Umbilical cord (tissue), 2 donors: ENCODE results near the gene TXNDC16. TPM values are rescaled to one million over a fixed set of nuclear protein-coding genes. Genes with fewer than 3 reads are reported as not detected.

Source experiments
- DNase-seq: peaks from one replicate; pipeline ENCODE4 v3.0.0-alpha.2; 2015; ENCODE audit warnings: low spot score
- total RNA-seq: library from RNA; depleted of rRNA; stranded (reverse); fragments of >200 nt; gene quantifications from one replicate; pipeline ENCODE4 v1.2.3, GENCODE V29; 2014; ENCODE audit warnings: low replicate concordance; ENCODE audit not compliant: insufficient read depth

TXNDC16 gene
- total RNA-seq, 1 donor from 2014 or later = 13.7 TPM

DNA sequence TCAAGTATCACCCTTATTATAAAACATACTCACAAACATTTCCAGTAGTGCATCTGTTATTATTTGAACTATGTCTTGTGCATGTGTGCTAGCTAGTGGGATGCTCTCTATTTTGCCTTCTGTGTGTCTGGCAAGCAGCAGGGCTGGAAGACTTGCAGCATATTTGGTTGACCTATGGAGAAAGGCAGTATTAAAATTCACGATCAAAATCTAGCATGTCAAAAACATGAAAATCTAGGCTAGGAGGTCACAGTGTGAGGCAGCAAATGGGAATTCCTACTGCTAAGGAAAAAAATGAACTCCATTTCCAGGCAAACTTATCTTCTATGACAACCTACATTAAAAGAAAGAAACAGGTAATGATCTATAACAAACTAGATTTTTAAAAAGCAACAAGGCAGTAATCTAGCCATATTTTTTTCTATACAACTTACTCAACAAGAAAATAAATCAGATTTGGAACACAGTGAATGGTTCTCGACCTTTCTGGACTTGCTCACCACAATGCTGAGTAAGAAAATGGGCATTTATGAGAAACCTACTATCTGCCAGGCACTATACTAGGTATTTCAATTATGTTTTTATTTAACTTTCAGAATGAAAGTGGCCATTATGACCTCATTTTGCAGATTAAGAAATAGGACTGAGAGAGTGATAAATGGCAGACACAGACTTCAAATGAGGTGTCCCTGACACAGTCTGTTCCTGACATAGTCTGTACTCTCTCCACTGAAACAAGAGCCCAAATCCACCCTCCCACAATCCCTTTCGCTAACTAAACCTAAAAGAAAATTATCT is 96.8 kb downstream of the TXNDC16 start:
- no peak for DNase-seq

DNA sequence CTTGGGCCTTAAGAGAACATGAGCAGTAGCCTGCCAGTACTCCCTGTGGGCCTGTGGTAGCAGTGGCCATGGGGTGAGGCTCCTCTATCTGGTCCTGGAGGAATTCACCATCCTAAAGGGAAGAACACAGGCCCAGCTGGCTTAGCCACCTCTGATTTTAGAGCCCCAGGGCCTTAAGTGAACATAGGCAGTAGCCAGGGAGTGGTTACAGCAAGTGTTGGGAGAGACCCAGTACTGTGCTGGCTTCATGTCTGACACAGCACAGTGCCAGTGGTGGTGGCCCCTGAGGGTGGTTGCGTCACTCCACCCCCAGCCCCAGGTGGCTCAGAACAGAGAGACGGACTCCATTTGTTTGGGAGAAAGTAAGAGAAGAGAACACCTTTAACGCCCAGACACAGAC is 105.1 kb downstream of the TXNDC16 start:
- DNase-seq = no peak

DNA sequence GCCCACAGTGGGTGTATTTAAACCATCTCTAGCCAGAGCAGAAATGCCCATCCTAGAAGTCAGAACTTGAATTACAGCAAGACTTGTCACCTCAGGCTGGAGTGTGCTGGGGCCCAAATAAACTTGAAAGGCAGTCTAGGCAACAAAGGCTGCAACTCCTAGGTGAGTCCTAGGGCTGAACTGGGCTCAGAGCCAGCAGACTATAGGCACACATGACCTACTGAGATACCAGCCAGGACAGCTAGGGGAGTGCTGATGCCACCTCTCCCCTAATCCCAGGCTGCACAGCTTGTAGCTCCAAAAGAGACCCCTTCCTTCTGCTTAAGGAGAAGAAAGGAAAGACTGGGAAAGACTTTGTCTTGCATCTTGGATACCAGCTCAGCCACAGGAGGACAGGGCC is 106.0 kb downstream of the TXNDC16 start:
- no peak for DNase-seq

DNA sequence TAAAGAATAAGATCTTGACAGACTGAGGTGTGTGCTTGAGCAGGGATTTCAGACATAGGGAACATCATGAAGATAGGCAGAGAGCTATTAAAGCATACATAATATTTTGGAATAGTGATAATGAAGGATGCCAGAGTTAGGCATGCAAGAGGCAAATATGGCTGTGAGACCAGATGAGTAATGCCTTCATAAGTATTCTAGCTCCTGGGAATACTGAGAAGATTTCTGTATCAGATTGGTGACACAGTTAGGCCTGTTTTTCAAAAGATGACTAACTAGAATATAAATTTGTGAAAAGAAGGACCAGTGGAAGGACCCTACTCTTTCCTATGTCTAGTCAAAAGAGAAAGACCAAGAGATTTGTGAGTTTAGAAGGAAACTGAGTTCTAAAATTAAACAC is 108.8 kb downstream of the TXNDC16 start:
- no peak for DNase-seq

DNA sequence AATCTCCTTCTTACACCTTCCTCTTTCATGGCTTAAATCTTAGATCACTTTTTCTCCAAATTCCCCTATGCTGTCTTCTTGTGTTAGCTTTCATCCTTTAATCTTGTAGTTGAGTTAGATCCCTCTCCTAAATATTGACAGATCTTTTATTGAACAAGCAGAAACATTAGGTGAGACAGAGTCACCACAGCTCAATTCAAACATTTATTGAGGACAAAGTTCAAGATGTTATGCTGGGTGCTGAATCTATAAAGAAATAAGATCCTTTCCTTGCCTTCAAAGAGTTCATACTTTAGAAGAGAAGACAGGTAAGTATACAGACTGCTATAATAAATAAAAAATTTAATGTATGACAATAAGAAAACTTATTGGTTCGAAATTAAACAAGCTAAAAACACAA is 109.7 kb downstream of the TXNDC16 start:
- no peak for DNase-seq

DNA sequence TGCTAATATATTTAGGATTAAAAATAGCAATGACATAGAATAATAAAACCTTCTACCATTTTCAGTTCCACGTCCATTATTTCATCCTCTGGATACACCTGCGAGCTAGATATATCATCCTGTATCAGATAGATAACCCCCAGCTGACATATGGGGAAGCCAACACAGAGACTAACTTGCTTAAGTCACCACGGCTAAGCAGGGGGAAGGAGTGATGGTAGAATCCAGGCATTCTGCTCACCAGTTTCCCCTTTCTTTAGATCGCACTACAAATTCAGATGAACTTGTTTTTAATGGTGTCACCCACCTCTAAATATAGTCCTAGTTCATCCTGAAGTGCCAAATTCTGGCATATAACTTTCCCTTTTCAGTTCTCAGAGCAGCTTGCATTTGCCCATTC is 110.1 kb downstream of the TXNDC16 start:
- no peak for DNase-seq

DNA sequence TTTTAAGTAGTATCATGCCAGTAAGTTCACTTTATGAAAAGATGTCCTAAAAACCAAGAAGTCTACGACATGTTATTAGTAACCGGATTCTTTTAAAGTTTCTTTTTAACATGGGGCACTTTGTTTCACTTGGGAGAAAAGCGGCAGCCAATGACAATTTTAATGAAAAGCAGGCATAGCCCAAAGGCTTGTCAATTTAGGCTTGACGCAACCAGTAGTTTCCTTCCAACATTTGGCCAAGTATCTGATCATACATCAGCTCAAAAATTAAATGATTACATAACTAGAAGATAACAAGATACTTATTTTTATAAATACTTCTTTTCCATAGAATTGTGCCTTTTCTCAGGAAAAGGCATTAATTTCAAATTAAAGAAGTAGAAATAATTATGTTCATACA is 112.8 kb downstream of the TXNDC16 start:
- no peak for DNase-seq

DNA sequence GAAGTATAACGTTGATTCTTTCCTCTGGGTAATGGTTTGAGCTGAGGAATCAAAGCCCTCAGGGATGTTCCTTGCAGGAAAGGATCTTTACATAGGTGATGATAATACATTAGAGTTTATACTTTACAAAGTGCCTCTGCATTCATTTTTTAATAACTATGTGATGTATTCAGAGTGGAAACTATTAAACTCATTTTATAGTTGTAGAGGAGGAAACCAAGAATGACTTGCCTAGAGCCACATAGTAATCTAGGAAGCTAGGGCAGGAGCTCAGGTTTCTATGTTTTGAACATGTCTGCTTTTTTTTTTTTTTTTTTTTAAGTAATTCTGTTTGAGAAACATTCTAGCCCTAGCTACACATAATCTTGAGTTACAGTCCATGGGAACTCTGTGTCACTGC is 117.3 kb downstream of the TXNDC16 start:
- DNase-seq = no peak

DNA sequence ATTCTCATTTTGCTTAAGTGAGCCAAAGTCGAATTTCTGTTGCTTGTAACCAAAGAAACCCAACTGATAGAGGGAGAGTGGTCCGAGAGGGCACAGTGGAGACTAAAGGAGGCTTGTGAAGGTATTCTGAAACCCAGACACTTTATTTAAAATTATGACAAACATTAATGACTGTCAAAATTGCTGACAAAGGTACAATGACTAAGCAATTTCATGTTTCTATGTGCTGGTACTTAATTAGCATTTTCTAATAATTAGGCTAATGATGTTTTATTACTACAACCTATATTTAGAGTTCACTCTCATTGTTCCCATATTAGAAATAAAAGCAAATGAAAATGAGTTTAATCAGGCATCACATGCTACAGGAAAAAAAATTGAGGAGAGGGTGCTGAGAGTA is 121.8 kb downstream of the TXNDC16 start:
- DNase-seq = no peak

DNA sequence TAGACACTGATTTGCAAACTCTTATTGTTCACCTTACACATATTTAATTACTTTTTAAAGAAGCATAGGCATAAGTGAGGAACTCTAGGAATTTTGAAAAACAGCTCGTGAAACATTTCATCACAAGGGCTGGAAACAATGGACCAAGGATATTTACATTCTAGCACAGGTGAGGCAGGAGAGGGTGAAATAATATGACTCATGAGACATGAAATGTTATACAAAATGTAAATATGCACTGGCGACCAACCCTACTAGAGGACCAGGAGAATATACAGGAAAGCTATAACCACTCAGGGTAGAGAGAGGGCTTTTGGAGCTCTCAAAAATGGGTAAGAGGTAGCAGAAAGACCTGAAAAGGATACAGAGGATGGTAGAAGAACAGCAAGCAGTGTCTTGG is 122.9 kb downstream of the TXNDC16 start:
- DNase-seq = no peak

DNA sequence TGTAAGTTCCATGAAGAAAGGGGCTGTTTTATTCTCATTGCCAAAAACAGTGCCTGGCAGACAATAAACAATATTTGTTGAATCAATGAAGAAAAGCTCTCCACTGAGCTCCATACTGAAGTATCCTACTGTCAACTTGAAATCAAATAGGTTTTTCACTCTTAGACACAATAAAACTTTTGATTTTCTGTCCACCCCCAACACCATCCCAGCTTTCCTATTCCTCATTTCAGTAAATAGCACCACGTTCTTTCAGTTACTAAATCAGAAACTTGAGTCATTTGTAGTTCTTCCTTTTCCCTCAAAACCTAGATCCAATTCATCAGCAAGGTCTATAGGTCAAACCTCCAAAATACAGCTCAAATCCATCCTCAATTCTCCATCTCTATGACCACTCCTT is 124.8 kb downstream of the TXNDC16 start:
- DNase-seq = no peak

DNA sequence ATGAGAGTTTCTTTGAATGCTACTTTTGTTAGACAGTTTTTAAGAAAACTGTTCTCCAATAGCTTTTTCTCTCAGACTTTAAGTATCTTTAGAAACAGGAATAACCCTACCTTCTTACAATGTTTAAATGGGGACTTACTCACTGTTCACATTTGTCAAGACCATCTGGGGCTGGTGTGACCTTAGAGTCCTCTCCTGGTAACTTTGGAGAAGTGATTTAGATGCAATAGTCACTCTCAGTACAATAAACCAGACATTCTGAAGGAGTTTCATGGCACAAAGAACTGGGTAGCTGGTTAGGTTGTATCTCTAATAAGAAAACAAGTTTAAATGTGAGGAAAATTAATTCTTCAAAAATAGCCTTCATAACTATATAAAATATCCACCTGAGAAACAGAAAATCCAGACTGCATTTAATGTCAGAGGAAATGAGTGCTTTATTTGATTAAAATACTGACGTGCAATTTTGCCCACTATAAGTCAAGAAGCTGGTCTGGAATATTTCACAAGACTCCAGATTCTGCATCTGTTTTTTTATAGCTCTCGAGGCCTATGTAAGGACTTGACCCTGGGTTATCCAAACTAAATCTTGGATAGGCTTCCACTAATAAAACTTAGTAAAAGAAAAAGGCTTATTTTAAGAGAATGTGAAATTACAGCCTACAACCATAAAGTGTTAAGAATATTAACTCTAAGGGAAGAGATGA is 129.5 kb downstream of the TXNDC16 start:
- peak; percentile 70 for DNase-seq

DNA sequence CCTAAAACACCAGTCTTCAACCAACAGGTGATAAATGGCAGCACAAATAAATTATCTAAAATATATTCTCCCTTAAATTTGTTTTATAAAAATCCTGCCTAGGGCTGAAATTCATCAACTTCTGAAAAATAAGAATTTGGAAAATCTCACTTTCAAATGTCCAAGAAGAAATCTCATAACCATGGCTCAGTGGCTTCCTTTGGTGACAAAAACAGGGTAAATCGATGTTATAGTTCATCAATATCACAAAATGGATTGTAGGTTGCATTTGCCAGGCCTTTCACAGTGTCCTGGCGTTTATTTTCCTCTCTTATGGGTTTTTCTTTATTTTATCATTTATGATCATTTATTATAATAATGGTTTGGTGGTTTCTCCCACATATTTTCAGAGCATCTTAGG is 135.2 kb downstream of the TXNDC16 start:
- no peak for DNase-seq

DNA sequence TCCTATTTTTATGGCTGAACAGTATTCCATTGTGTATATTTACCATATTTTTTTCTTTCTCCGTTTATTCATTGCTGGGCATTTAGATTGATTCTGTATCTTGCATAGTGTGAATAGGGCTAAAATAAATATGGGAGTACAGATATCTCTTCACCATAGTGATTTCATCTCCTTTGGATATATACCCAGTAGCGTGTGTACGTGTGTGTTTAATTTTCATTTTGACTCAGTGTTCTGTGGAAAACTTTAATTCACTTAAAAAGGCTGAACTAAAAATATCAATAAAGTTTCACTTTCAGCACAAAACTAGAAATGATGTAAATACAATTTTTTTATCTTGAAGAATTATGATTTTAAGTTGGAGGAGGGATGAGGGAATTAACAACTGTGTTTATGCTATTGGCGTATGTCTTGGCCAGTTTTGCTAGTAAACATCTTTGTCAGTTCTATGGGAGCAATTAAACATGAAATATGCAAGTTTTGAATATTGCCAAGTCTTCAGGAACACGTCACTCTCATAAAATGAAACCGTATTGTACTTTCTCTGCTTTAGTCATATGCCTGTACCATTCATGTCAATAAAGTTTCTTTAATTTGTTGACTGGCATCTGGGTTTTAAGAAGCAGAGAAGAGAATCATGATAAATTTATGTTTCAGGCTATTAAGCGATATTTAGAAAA is 138.4 kb downstream of the TXNDC16 start:
- DNase-seq = no peak

DNA sequence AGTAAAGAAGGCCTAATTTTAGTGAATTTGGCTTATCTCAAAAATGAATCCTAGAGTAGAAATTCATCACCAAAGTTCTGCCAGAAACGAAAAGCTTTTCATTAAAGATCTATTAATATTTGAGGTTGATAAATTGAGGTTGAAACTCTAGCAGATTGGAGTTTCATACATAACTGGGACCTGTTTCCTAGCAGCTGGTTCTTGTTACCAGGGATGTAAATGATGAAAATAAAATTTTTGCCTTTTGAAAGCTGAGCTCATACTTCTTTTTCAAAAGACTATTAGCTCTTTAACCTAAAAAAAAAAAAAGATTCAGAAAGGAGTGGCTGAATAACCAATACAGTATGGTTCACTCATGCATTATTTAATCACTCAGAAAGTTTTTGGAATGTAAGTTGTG is 139.9 kb downstream of the TXNDC16 start:
- no peak for DNase-seq

DNA sequence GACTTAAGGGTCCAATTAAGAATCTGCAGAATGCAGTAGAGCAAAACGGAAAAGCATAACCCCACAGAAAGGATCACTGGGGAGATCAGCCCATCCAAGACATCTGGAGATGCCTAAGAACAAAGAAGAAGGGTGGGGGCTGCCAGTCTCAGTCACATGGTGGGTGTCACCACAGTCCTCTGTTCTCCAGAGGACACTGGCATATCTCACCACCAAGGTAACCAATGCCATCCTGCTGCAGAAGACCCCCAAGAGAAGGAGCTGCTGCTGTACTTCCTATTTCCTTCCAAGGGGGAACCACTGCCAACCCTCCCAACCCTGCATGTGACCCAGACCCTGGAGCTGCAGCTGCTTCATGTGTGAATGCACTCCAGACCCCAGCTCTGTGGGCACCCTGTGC is 147.0 kb downstream of the TXNDC16 start:
- no peak for DNase-seq

DNA sequence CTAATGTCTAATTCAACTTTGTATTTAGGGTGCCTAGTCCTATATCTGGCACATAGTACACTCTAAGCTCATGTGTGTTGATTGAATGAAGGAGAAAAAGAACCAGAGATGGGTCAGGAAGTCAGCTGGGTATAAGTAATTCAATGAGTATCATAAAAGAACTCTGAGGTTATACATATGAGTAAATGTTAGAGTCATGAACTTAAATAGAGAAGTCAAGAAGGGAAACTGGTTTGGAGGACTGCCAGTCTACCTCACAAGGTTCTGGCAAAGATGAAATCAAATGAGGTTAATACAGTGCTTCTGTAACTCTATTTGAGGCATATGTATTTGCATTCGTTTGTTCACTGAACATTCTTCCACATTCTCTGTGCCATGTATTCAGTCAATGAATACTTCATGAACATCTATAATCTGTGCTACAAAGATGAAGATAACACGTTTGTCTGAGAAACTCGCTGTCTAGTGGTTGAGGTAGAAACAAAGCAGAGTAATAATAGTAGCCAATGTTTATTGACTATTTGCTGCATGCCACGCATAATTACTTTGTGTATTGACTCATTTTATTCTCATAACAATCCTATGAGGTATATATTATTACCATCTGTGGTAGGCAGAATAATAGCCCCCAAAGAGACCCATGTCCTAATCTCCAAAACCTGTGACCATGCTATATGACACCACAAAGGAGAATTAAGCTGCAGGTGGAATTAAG is 149.3 kb downstream of the TXNDC16 start:
- DNase-seq = no peak

DNA sequence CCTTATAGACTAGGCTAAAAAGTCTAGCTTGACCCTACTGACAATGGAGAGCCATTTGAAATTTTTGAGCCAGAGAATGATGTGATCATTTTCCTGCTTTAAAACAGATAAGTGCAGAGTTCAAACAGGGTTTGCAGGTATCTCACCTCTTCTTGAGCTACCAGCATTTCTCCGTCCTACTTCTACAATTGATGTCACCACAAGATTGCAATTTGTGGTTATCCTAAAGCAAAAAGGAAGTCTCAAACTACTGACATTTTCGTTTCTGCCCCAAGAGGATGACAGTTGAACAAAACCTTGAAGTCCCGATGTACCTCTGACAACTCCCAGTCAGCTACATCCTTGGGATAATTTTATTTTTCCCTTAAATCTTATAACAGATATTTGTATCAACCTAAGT is 151.5 kb downstream of the TXNDC16 start:
- no peak for DNase-seq

DNA sequence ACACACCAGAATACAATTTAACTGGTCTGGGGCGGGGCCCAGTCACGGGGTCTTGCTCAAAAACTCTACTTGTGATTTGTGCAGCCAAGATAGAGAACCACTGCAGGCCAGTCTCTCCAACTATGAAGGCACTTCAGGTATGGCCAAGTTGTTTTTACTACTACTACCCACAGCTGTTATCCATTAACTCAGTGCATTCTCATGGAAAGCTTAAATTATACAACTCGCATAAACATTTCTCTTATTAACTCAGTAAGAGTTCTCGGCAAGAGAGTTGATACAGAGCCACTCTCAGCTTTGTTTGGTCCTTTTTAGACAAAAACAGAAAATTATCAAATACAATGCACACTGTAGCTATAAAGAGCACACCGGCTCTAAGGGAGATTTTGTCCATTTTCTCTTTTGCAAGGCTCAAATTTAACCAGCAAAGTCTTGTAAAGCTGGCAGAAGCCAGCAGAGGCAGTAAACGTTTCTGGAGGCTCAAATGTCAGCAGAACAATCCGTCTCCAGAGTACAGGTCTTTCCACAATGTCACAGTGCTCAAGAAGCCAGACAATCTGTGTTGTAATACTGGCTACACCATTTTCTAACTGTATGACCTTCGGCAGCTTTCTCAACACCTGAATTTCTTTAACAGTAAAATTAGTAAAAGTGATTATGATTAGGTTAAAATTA is 152.2 kb downstream of the TXNDC16 start:
- peak; percentile 12 for DNase-seq

DNA sequence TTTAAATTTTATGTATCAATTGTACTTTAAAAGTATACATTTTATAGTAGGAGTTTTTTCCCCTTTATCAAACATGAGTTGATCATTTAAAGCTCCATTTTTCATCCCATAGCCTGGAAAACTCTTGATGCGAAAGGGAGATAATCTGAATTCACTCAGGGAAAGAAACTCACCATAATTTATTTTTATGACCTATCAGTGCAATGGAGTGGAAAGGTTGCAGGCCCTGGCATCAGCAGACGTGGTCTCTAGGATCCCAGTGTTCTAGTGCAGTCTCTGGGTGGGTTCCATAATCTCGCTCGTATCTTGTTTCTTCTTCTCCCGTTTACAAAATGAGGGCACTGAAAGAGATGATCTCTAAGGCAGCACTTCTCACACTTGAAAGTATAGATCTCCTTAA is 153.2 kb downstream of the TXNDC16 start:
- no peak for DNase-seq

DNA sequence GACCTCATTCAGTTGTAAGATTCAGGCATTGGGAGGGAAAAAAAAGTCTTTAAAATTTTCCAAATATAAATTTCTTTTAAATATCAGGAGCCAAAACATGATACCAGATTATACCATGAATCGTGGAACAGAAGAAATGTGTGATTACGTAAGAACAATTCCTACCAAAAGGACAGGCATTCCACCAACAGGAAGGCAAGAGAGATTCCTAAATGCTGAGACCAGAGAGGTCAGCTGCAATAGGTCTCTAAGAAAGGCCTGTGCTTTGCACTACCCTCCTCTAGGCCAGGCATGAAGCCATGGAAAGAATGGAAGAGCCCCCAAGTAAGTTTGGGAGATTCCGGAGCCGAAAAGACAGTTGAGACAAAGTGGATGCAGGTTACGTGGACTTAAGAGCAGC is 154.5 kb downstream of the TXNDC16 start:
- DNase-seq = no peak

DNA sequence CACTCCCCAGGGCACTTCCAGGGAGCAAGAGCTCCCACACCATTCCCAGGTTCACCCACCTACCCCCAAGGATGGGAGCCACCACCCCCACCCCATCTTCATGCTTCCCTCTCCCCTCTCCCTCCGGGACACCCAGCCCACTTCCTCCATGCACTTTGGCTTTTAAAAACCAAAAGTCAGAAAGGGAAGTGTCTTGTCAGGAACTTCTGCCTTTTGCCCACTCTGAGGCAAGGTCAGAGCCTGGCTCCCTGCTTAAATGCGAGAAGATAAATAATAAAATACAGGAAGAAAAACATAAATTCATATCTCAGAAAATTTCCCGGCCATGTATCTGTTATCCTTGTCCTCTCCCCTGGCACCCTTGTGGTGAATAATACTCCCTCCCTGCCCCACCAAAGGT is 156.6 kb downstream of the TXNDC16 start:
- DNase-seq = no peak
